ENCODE results near the gene CASP7.

CASP7 gene

DNA sequence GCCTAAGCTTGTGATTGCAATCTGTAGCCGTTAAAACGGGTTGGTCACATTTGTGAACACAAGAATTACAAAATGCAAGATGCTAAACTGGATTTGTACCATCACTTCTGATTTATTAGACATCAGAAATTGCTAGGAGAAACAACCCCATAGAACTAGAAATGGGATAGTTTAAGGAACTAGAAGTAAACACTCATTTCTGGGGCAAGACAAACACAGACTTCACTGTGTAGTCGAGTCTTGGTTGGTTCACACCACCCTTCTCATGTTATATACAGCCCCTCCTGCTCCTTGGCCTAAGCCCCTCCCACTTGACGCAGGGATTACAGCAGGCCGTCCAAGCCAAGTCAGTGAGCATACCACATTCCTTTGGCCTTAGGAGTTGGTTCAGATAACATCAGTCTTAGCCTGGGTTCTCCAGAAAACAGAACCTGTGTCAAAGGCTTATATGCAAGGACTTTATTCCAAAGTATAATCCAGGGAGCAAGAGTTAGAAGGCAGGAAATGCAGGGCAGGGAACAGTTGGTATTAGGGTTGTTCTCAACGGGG lies 13.8 kb upstream of the CASP7 start:
- DNase-seq (ENCODE audit: low read depth in 2 of 2): peak; percentile 46 to 49

DNA sequence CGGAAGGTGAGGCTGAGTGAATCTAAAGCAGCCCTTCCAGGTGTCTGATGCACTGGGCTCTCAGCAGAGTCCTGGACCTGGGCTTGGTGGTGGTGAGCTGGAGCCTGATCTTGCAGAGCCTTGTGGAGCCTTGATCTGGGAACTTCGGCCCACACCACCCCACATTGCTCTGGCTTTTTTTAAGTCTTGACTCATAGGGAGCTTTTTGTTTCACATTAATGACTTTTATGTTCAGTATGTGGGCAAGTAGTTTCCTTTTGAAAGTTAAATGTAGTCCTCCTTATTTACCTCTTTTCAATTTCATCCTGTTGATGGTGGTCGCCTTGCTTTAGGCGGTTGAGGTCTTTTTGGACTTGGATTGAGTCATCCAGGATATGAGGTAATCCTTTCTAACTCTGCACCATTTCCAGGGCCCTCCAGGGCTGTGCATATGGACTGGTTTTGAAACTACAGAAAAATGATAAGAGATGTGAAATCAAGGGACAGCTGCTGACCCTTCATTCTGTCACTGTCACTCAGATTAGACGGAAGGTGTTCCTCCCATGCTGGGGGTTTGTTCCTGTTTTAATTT lies 12.9 kb upstream of the CASP7 start:
- no peak for DNase-seq (ENCODE audit: low read depth in 2 of 2)

DNA sequence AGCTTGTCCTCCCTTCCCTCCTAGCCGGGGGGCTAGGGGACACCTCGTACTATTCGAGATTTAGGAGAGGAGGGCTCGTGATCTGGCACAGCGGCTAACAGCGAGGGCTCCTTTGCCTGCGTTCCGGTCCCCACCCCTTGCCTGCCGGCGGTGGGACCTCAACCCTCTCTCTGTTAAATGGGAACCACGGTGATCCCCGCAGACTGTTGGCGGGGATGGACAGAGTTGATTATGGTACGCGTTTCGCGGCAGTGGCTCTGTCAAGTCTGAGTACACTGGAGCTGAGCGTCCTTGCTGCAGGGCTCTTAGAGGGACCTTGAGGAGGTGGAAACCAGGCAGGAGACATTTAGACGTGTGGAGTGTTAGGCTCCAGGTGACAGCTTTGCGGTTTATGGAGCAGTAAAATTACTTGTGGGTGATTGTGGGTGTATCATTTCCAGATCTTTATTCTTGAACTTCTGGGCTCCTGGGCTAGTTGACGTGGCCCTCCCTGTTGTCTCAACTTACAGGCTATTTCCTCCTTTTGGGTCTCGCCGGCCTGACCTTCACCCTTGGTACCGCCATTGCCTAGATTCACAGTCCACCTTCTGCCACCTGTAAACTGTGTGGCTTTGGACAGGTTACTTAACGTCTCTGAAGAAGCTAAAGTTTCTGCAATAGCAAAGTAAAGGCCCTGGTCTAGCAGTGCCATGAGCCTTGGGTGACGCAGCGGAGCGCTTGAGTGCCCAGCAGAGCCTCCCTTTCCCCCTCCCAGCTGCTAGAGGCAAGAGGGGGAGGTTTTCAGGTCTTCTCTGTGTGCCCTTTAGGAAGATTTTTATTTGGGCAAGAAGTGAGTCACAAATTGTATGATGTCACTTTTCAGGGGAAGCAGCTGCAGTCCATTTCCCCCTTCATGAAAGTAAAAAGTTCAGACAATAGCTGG lies 739 bp downstream of the CASP7 start:
- no peak for DNase-seq (ENCODE audit: low read depth in 2 of 2)

DNA sequence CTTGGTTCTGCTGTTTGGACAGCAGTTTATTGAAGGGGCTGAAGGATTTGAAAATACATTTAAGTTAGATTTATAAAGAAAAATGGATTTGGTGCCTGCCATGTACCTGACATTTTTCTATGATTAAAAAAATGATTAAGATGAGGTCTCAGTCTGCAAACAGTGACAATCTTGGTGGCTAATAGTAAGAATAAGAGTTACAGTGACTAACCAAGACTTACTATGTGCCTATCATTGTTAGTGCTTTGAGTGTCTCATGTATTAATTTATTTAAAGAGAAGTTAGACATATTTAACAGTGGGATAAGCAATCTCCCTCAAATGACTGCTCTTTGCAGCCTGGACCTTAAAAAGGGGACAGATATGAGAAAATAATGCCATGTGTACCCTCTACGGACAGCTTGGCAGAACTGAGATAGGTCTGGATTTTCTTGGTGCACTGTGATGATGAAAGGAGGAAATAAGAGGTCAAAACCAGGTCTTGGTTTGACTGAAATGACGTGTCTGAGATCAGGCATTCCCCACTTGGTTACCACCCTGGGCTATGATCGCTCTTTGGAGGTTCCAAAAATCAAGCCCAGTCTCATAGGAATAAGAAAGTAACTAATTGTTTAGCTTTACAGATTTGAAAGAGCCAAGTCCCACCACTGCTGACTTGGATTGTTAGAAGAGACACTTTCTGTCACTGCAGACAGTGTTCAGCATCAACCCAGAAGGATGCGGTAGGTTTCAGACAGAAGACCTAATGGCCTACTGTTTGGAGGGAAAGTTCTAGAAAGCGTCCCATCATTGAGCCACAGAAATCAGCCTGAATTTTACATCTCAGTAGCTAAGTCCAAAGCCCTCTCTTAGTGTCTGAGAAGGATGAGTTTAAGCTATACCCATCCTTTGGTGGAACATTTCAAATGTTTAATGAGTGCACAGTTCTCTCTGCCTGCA lies 2.1 kb downstream of the CASP7 start:
- no peak for DNase-seq (ENCODE audit: low read depth in 2 of 2)

DNA sequence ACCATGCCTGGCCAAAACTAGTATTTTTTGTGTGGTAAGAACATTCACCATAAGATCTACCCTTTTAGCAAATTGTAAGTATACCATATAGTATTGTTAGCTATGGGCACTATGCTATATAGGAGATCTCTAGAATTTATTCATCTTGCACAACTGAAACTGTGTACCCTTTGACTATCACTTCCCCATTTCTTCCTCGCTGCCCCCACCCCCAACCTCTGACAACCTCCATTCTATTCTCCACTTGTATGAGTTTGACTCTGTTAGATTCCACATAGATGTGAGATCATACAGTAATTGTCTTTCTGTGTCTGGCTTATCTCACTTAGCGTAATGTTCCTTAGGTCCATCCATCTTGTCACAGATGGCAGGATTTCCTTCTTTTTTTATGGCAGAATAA lies 3.6 kb downstream of the CASP7 start:
- DNase-seq (ENCODE audit: low read depth in 2 of 2): no peak

DNA sequence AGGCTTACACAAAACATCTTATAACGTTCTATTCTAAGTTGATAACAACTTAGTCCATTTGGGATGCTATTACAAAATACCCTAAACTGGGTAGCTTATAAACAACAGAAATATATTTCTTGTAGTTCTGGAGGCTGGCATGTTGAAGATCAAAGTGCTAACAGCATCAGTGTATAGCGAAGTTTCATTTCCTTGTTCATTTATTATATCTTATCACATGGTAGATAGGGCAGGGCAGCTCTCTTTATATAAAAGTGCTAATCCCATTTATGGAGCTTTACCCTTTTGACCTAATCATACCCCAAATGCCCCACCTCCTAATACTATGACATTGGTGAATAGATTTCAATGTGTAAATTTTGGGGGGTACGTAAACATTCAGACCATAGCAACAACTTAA lies 6.3 kb downstream of the CASP7 start:
- DNase-seq (ENCODE audit: low read depth in 2 of 2): no peak

DNA sequence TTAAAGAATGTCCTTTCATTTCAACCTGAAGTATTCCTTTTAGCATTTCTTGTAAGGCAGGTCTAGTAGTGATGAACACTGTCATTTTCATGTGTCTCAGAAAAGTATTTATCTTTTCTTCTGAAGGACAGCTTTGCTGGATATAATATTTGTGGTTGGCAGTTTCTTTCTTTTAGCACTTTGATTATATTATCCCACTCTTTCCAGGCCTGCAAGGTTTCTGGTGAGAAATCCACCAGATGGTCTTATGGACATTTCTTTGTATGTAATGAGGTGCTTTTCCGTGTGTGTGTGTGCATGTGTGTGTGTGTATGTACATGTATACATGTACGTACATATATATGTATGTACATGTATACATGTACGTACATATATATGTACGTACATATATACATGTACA lies 7.3 kb downstream of the CASP7 start:
- DNase-seq (ENCODE audit: low read depth in 2 of 2): no peak

DNA sequence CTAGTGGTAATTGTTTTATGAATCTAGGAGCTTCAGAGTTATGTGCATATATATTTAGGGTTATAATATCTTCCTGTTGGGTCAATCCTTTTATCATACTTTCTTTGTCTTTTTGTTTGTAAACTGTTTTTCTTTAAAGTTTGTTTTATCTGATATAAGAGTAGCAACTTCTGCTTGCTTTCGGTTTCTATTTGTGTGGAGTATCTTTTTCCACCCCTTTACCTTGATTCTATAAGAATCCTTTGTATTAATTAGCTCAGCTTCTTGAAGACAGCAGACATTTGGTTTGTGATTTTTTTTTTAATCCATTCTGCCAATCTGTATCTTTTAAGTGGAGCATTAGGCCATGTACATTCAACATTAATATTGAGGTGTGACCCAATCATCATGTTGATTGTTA lies 9.3 kb downstream of the CASP7 start:
- DNase-seq (ENCODE audit: low read depth in 2 of 2): no peak

DNA sequence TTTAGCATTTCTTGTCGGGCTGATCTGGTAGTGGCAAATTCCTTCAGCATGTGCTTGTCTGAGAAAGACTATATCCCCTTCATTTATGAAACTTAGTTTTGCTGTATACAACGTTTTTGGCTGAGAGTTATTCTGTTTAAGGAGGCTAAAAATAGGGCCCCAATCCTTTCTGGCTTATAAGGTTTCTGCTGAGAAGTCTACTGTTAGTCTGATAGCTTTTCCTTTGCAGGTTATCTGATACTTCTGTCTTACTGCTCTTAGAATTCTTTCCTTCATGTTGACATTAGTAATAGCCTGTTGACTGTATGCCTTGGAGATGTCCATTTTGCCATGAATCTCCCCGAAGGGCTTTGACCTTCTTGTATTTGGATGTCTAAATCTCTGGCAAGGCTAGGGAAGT lies 9.9 kb downstream of the CASP7 start:
- DNase-seq (ENCODE audit: low read depth in 2 of 2): no peak

DNA sequence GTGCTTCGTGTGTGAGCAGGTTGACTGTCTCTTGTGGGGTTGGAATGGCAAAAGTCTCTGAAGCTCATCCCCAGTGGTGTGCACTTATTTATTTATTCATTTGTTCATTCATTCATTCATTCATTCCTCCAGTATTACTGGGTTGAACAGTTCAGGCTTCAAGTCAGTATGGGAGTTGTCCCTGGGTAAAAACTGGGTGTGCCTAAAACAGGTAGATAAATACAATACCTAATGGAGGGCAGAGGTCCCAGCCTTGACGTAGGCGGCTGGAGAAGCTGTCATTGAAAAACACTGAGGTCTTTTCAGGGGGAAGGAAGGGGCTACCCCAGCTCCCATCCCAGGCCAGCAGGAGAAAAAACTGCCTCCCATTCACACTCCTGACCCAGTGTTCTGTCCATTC lies 11.0 kb downstream of the CASP7 start:
- no peak for DNase-seq (ENCODE audit: low read depth in 2 of 2)

DNA sequence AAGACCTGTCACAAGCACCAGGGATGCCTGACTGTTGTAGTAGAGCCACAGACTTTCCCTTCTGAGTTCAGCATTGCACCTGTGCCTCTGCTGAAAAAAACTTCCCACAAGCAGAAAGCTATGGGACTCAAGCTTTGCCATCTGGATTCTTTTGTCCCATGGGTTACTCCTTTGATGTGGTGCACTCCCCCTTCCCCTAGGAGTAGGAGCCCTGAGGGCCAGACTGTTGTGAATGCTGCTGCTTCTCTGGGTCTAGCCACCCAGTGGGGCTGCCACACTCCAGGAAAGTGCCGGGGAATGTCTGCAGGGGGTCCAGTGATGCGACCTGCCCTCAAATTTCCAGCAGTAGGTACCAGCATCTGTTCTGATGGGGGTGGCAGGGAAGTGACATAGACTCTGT lies 11.7 kb downstream of the CASP7 start:
- no peak for DNase-seq (ENCODE audit: low read depth in 2 of 2)

DNA sequence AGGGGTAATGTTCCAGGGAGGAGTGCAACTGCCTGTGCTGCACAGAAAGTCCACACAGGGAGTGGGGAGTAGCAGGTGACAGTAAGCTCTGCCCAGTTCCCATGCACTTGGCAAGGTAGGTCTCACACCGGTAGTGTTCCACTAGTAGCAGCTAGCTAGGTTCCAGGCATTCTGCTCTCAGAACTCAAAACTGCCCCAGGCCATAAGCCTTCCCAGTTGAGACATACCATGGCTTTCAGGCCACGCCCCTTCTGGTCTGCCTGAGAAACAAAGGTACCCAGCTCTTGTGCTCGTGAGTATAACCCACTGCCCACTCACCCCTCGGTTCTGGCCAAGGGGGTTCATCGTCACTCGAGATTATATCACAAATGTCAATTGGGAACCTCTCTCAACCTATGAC lies 12.6 kb downstream of the CASP7 start:
- no peak for DNase-seq (ENCODE audit: low read depth in 2 of 2)

DNA sequence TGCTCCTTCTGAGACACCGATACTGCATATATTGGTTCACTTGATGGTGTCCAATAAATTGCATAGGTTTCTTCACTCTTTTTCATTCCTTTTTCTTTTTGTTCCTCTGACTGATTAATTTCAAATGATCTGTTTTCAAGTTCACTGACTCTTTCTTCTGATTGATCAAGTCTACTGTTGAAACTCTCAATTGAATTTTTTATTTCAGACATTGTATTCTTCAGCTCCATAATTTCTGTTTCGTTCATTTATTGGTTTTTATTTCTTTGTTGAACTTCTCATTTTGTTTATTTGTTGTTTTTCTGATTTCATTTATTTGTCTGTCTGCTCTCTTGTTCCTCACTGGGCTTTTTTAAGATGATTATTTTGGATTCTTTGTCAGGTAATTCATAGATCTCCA lies 13.6 kb downstream of the CASP7 start:
- no peak for DNase-seq (ENCODE audit: low read depth in 2 of 2)

DNA sequence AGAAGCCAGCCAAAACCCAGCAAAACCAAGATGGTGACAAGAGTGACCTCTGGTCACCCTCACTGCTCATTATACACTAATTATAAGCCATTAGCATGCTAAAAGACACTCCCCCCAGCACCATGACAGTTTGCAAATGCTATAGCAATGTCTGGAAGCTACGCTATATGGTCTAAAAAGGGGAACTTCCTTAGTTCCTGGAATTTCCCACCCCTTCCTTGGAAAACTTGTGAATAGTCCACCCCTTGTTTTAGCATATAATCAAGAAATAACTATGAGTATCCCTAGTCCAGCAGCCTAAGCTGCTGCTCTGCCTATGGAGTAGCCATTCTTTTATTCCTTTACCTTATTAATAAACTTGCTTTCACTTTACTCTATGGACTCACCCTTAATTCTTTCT lies 16.0 kb downstream of the CASP7 start:
- no peak for DNase-seq (ENCODE audit: low read depth in 2 of 2)

DNA sequence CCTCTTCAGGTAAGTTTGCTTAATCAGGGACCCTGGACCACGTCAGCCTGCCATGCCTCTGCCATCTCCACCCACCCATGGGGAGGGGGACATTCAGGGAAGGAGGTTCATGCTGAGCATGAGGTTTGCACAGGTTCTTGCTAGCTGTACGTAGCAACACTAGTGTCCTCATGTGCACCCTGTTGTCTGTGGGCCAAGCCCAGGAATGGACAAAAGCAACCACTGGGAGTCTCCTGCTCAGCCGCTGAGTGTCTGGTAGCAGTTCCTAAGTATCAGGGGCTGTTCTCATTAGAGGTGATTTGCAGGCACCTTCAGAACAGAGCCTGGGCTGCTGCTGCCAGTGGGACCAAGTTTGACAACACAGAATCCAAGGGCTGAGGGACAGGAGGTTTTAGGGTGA lies 17.9 kb downstream of the CASP7 start:
- no peak for DNase-seq (ENCODE audit: low read depth in 2 of 2)

DNA sequence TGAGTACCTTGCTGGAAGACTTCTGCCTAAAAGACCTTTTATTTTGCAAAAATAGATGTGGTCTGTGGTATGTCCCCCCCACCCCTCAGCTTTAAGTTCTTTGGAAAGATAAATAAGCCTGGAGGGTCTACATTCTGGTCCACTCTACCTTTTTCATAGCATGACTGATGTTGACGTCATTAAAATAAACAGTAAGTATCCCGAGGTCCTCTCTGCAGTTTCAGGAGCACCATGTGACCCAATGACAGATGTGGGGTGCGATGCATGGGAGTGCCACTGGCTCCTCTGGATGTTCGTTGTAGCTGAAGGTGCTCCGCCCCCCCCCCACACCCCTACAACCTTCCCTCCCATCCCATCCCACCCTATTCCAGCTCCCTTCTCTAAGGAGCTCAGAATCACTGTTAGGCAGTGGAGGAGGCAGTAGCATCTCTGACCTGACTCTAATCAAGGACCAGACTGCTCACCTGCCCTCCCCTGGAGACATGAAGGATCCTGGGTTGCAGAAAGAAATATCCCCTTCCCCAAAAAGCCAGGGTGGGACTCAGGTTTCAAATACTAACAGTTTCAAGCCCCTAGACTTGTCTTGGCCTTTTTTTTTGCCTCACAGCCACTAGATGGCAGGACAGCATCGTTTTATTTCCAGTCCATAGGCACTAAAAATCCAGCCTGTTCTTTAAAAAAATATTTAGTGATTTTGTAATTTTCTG lies 25.1 kb downstream of the CASP7 start:
- DNase-seq (ENCODE audit: low read depth in 2 of 2): peak; percentile 7 to 18

DNA sequence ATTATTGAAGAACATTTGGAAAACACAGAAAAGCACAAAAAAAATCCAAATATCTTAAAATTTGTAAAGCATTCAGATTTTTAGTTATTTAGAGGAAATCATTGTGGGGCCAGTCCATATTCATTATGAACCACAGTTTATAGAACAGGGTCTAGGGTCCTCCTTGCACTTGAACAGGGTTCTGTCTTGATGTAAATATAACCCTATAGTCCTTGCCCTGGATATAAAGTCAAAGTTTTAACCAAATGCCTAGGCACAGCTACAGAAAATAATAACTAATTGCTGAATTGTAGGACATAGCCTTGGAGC lies 25.6 kb downstream of the CASP7 start:
- DNase-seq (ENCODE audit: low read depth in 2 of 2): no peak

DNA sequence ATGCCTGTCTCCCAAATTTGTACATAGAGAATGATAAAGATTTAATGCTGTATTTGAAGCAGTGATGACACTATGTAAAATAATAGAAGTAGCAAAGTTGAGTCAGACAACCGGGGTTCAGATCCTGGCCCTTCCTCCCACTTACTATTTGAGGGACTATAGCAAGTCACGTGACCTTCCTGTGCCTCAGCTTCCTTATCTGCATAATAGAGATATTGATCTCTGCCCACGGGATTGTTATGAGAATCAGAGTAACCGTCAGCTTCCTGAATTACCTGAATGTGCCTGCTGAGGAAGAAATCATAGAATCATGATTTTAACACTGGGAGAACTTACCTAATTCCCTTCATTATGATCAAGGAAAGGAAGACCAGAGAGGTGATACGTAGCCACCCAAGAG lies 26.9 kb downstream of the CASP7 start:
- DNase-seq (ENCODE audit: low read depth in 2 of 2): no peak

DNA sequence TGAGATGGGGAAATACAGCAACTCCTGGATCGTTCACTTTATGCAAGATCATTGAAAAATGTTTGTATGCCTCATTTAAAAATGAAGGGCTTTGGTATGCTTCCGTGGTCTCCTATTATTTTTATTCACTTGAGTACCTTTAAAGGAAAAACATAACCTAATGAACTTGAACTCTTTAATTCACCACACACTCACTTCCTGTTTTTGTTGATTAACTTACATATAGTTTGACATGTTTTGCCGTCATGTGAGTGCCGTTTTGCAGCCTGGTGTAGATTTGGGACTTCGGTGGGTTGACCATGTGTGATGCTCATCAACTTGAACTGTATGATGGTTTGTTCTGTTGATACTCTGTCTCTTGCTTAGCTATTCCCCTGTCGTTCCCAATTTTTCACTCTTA lies 28.9 kb downstream of the CASP7 start:
- DNase-seq (ENCODE audit: low read depth in 2 of 2): no peak

DNA sequence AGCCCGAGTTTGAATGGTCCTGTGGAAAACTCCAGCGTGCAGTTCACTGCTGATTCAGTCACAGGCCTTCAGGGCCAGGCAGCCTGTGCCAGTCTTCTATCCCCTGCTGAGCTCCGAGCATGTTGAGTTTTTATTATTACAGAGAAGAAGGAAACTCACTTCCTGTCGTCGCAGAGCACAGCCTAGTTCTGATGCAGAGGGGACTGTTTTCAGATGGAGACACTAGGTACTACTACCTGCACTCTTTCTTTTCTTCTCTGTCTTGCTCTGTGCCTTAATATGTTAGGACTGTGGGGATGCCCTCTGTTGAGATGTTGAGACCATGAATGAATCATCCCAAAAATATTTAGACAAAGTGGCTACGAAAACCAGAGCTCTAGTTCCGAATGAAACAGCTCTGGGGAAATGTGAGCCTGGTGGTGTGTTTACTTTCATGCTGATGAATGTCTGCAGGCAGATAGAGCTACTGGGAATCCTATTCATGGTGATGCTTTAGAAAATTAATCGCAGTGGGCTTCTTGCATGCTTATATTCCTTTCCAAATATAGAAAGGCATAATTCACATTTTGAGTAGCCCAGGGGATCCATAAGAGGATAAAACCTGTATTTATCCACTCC lies 29.6 kb downstream of the CASP7 start:
- peak; percentile 55 to 66 for DNase-seq (ENCODE audit: low read depth in 2 of 2)

DNA sequence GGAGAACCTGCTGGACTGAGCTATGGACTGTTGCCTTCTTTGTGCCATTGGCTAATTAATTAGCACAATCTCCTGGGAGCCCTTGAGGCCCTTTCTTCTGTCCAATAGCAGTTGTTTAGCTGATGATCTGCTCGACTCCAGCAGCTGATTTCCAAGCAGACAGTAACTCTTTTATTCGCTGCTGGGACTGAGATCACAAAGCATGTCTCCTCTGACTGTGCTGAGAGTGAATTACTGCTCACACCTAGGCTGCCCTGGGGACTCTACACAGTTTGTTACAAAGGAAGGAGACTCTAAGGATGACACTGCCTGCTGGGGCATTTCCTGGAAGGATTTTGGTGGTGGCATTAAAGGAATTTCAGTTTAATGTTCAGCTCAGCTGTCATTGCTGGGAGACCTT lies 31.4 kb downstream of the CASP7 start:
- DNase-seq (ENCODE audit: low read depth in 2 of 2): no peak
